Astrocyte of the hippocampus (primary cell): ENCODE results near the gene EEF2.
A peak's percentile ranks its signal among the peaks of the same experiment; 100 is the strongest.
"Not testable (repeated sequence)": the region's sequence is repeated elsewhere in the genome, so short reads cannot be mapped to it uniquely, and the experiment has no call there.

Source experiments
- DNase-seq: peaks from one replicate; pipeline ENCODE4 v3.0.0; 2011; ENCODE audit warnings: low read depth, low spot score

Gene EEF2

GRCh38 chr19:4014541-4015491 is 29.6 kb upstream of the EEF2 start:
- DNase-seq: no peak

GRCh38 chr19:4013886-4014540 is 28.8 kb upstream of the EEF2 start:
- DNase-seq: no peak

- no peak for DNase-seq
These were observed 27.8 kb upstream of the EEF2 start for GRCh38 chr19:4012975-4013634.

GRCh38 chr19:4012092-4012974 is 27.1 kb upstream of the EEF2 start:
- DNase-seq: no peak

- DNase-seq: not testable (repeated sequence)
These were observed 26.2 kb upstream of the EEF2 start for GRCh38 chr19:4011430-4011829.

- DNase-seq: no peak
These were observed 25.5 kb upstream of the EEF2 start for GRCh38 chr19:4010808-4011110.

- DNase-seq: no peak
These were observed 24.9 kb upstream of the EEF2 start for GRCh38 chr19:4009990-4010807.

- peak; percentile 52 for DNase-seq
These were observed 22.7 kb upstream of the EEF2 start for GRCh38 chr19:4007836-4008539.

GRCh38 chr19:4007021-4007835 is 22.0 kb upstream of the EEF2 start, which contains the start of gene PIAS4:
Gene PIAS4, plus strand, starts transcription at chr19:4007736. Its CDS starts 25 bp downstream, at chr19:4007761.
- DNase-seq: peak; percentile 99

- not testable (repeated sequence) for DNase-seq
These were observed 20.2 kb upstream of the EEF2 start for GRCh38 chr19:4005436-4005835.

- DNase-seq: not testable (repeated sequence)
These were observed 15.5 kb upstream of the EEF2 start for GRCh38 chr19:4000798-4001197.

GRCh38 chr19:3998667-3999412 is 13.6 kb upstream of the EEF2 start:
- not testable (repeated sequence) for DNase-seq

- DNase-seq: no peak
These were observed 10.3 kb upstream of the EEF2 start for GRCh38 chr19:3995607-3996006.

GRCh38 chr19:3990815-3991117 is 5.5 kb upstream of the EEF2 start:
- no peak for DNase-seq

GRCh38 chr19:3987619-3988371 is 2.5 kb upstream of the EEF2 start:
- DNase-seq: peak; percentile 92

- DNase-seq: peak; percentile 76
These were observed 1.2 kb upstream of the EEF2 start for GRCh38 chr19:3986260-3987041.
